Retinal pigment epithelial cell (primary cell): ENCODE results near the gene ZSWIM2.
"Not testable (repeated sequence)": the region's sequence is repeated elsewhere in the genome, so short reads cannot be mapped to it uniquely, and the experiment has no call there.

Experiments used
- DNase-seq: peaks from one replicate; pipeline ENCODE4 v3.0.0-alpha.2; 2010; ENCODE audit warnings: low read depth
- H3K4me3 ChIP-seq: 2 replicates; pipeline ENCODE4 v1.5.1; 2011; ENCODE audit warnings: mild to moderate bottlenecking, low read length, control low read depth, moderate library complexity
- CTCF ChIP-seq: conservative IDR thresholded peaks from 2 replicates; pipeline ENCODE4 v1.5.1; 2011; ENCODE audit warnings: low read depth, low read length, control low read depth, inconsistent platforms

ZSWIM2 gene

GRCh38 chr2:186806591-186806990, 42.4 kb downstream of the ZSWIM2 start:
- TF ChIP-seq CTCF: no peak
- no peak overlapping the region for H3K4me3 ChIP-seq
- DNase-seq: no peak

- DNase-seq, H3K4me3 ChIP-seq: not testable (repeated sequence)
These were observed 50.4 kb downstream of the ZSWIM2 start for GRCh38 chr2:186798604-186799003.

GRCh38 chr2:186784930-186785329, 64.0 kb downstream of the ZSWIM2 start:
- no peak for DNase-seq
- no peak overlapping the region for H3K4me3 ChIP-seq
- no peak for TF ChIP-seq CTCF

GRCh38 chr2:186783254-186783653, 65.7 kb downstream of the ZSWIM2 start:
- no peak overlapping the region for H3K4me3 ChIP-seq
- no peak for TF ChIP-seq CTCF
- no peak for DNase-seq

- H3K4me3 ChIP-seq: no peak overlapping the region
- TF ChIP-seq CTCF: peak; percentile 34
- no peak for DNase-seq
These were observed 68.2 kb downstream of the ZSWIM2 start for GRCh38 chr2:186780701-186781316.
